Lower leg skin (tissue), 3 donors: Measurements from ENCODE around the gene CDH23.

Source experiments
- CTCF ChIP-seq, 3 donors: fragments of 450-650 bp; IDR thresholded peaks; one replicate each; pipeline ENCODE4 v1.5.1; 2016; ENCODE audit warnings: antibody characterized with exemption in 3 of 3, mild to moderate bottlenecking in 3 of 3, moderate library complexity in 2 of 3
- POLR2A ChIP-seq, 2 donors: fragments of 450-650 bp; IDR thresholded peaks; one replicate each; pipeline ENCODE4 v1.6.1; 2016 to 2017; ENCODE audit warnings: antibody characterized with exemption in 2 of 2, mild to moderate bottlenecking in 1 of 2, moderate library complexity in 1 of 2

- no peak for TF ChIP-seq CTCF (IDR thresholded peaks at IDR 0.05)
- TF ChIP-seq POLR2A (IDR thresholded peaks at IDR 0.05), result no peak
Observed at GRCh38 chr10:71604324-71605018, 207.8 kb downstream of the CDH23 start.
